Glomerular visceral epithelial cell (primary cell): ENCODE data around the gene YIF1B.
"Not testable (repeated sequence)": the region's sequence is repeated elsewhere in the genome, so short reads cannot be mapped to it uniquely, and the experiment has no call there.

ENCODE experiments used
- DNase-seq: peaks from one replicate; pipeline ENCODE4 v3.0.0-alpha.2; 2016; ENCODE audit errors: extremely low spot score

Gene YIF1B, protein sequence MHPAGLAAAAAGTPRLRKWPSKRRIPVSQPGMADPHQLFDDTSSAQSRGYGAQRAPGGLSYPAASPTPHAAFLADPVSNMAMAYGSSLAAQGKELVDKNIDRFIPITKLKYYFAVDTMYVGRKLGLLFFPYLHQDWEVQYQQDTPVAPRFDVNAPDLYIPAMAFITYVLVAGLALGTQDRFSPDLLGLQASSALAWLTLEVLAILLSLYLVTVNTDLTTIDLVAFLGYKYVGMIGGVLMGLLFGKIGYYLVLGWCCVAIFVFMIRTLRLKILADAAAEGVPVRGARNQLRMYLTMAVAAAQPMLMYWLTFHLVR

DNA sequence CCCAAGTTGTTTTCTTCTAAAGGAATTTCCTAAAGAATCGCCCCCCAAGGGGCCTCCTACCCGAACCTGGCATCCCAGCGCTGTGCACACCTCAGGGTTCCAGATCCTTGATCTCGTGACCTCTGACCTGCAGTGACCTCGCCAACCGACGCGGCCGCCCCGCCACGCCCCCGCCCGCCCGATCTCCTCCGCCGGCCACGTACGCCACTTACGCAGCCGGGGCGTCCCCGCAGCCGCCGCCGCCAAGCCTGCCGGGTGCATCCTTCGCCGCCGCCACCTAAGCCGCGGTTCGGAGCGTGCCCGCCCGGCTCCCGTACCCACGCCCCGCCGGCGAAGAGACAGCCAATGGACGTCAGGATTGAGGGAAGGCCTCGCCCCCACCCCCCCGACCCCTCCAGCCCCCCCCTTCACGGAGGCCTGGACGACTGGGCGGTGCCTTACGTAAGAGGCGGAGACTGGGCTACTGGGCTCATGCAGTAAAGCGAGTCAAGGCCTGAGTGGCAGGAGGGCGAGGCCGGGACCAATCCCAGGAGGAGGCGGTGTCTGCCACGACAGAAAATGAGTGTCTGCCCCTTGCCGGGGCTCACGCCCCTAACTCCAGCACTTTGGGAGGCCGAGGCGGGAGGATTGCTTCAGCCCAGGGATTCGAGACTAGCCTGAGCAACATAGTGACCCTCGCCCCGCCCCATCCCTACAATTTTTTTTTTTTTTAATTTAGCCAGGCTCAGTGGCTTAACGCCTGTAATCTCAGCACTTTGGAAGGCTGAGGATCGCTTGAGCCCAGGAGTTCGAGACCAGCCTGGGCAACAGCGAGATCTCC lies at the start of gene YIF1B:
Gene YIF1B, minus strand, starts transcription at position 291 of the 820 bp plus-strand sequence. Its CDS starts 30 bp downstream, at position 261.
- peak; percentile 98 for DNase-seq

DNA sequence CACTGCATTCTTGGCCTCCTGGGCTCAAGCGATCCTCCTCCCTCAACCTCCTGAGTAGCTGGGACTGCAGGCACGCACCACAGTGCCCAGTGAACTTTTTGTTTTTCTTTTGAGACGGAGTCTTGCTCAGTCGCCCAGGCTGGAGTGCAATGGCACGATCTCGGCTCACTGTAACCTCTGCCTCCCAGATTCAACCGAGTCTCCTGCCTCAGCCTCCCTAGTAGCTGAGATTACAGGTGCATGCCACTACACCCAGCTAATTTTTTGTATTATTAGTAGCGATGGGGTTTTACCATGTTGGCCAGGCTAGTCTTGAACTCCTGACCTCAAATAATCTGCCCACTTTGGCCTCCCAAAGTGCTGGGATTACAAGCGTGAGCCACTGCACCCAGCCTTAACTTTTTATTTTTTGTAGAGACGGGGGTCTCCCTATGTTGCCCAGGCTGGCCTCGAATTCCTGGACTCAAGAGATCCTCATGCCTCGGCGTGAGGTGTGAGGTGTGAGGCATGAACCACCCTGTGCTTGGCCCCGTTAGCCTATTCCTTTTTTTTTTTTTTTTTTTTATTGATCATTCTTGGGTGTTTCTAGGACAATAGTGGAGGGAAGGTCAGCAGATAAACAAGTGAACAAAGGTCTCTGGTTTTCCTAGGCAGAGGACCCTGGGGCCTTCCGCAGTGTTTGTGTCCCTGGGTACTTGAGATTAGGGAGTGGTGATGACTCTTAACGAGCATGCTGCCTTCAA lies 47.4 kb upstream of the YIF1B start:
- not testable (repeated sequence) for DNase-seq

- peak; percentile 79 for DNase-seq
Observed at GRCh38 chr19:38362076-38362945, 46.6 kb upstream of the YIF1B start.

GRCh38 chr19:38361633-38362075 lies 45.9 kb upstream of the YIF1B start:
- DNase-seq, result peak; percentile 87

GRCh38 chr19:38360839-38361631 lies 45.3 kb upstream of the YIF1B start:
- DNase-seq, result no peak

GRCh38 chr19:38360351-38360750 lies 44.6 kb upstream of the YIF1B start:
- no peak for DNase-seq

- DNase-seq, result no peak
Observed at GRCh38 chr19:38359242-38360021, 43.7 kb upstream of the YIF1B start.

GRCh38 chr19:38358071-38358470 lies 42.3 kb upstream of the YIF1B start:
- no peak for DNase-seq

GRCh38 chr19:38355728-38356725 lies 40.3 kb upstream of the YIF1B start:
- DNase-seq, result no peak

DNA sequence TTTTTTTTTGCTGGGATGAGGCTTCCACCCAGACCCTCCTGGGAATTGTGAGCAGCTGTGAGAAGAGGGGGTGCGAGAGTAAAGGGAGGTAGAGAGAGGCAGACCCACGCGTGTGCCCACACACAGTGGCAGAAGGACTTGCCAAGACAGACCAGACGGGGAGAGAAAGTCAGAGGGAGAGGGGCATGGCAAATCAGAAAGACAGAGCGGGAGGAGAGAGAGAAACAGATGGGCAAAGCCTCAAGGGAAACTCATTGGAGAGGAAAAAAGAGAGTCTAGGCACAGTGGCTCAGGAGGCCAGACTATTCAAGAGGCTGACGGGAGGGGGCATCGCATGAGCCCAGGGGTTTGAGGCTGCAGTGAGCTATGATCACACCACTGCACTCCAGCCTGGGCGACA lies 36.9 kb upstream of the YIF1B start:
- no peak for DNase-seq

DNA sequence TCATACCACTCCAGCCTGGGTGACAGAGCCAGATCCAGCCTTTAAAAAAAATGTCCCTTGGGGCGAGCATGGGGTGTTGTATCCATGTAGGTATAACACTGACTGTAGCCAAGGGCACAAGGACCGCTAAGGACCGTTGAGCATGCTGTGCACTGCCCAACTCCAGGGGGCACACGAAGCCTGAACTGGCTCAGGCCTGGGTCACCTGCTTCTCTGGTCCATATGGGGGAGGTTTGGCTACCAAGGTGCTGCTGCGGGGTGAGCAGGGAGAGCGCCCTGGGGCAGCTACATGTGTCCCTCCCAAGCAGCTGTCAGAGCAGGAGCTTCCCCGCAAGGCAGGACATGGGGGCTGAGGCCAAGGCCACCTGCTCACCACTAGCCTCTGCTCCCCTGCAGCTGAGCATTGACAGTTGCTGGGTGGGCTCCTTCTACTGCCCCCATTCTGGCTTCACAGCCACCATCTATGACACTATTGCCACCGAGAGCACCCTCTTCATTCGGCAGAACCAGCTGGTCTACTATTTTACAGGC lies 36.2 kb upstream of the YIF1B start:
- no peak for DNase-seq

DNA sequence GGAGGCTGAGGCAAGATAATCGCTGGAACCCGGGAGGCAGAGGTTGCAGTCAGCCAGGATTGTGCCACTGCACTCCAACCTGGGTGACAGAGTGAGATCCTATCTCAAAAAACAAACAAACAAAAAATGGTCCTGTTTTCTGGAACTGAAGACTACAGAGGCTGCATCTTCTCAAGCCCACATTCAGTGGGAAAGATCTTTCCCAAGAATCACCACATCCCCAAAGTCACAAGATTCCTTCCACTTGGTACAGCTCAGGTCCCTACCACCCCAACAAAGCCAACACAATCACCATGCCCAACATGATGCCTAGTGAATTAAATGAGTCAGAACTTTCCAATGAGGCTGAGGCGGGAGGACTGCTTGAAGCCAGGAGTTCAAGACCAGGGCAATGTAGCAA lies 35.1 kb upstream of the YIF1B start:
- no peak for DNase-seq

- DNase-seq, result no peak
Observed at GRCh38 chr19:38346837-38347236, 31.1 kb upstream of the YIF1B start.

DNA sequence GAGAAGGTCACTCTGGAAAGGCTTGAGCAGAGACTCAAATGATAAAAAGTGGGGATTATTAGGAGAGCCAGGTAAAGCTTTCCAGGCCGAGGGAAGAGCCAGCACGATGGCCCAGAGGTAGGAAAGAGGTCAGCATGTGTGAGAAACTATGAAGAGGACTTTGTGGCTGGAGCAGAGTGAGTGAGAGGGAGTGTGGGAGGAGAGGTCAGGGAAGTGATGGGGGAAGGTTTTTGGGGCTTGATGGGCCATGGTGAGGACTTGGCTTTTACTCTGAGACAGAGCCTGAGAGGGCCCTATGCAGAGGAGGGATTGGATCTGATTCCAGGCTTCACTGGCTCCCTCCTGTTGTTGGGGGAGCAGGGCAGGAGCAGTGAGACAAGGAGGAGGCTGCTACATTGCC lies 25.2 kb upstream of the YIF1B start:
- DNase-seq, result no peak

- not testable (repeated sequence) for DNase-seq
Observed at GRCh38 chr19:38339011-38339410, 23.3 kb upstream of the YIF1B start.

- DNase-seq, result no peak
Observed at GRCh38 chr19:38337360-38337653, 21.6 kb upstream of the YIF1B start.

DNA sequence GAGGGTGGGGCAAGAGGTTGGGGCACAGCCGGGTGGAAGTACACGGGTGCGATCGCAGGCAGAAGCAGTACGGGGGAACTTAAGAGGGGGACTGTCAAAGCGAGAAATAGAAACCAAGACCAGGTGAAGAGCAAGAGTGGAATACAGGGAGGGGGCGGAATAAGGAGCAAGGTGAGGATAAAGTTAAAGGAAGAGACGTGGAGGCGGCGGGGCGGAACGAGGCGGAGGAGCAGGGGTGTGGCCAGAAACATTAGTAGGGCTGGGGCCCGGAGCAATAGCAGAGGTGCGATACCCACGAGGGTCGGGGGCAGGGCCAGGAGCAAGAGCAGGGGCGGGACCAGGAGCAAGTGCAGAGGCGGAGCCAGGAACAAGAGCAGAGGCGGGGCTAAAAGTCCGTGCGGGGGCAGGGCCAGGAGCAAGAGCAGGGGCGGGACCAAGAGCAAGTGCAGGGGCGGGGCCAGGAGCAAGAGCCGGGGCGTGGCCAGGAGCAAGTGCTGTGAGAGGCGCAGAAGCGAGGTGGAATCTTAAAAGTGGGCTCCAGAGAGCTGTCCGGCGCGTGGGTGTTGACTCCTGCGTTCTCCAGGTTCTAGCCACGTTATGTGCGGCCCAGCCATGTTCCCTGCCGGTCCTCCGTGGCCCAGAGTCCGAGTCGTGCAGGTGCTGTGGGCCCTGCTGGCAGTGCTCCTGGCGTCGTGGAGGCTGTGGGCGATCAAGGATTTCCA lies 21.1 kb upstream of the YIF1B start:
- peak; percentile 97 for DNase-seq
